Measurements from ENCODE around the gene EOMES.

- TF ChIP-seq CTCF (IDR thresholded peaks at IDR 0.05) (peak in 2 of 5 experiments; percentile 14 to 16), POLR2A (IDR thresholded peaks at IDR 0.05) (no peak), EP300 (IDR thresholded peaks at IDR 0.05) (no peak)
Measured at GRCh38 chr3:27721717-27722564, at the start of gene EOMES.
